ENCODE results near the gene PSMC4.
A peak's percentile ranks its signal among the peaks of the same experiment; 100 is the strongest.

Gene PSMC4

DNA sequence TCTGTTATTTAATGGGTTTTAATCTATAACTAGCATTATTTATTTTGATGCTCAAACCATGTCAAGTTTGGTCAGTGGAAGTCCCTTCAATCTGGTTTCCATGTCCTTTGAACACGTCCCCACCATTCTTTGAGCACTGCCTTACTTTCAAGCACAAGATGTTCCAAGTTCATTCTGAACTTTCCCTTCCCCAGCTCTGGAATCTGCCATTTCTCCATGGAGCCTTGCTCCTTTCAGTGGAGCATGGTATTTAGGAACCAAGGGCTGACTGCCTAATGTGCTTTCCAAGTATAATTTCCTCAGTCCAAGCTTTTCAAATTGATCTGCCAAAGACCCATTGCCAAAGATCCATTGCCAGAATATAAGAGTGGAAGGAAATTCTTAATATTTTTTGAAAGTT lies 24.8 kb downstream of the PSMC4 start:
- no peak for DNase-seq

DNA sequence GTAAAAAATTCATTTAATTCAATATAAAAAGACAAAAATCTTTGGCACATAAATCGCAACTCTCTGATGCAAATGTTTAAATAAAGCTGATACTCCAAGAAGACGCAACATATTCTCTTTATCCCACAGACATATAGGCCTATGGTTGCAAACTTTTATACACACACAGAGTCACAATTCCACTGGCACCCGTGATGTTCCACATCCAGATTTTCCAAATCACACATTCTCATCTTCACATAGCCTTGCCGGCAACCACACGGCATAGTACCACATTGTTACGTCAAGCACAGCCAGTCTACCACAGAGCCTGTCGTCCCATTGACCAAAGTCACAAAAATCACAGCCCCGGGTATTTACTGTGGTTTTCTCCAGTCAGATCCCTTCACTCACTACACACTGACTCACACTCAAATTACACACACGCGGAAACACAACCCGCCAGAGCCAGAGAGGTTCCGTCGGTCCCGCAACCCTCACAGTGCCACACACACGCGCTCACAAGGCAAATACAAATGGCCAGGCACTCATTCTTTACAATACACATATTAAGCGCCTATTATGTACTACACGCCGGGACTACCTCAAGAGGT lies 25.3 kb downstream of the PSMC4 start:
- DNase-seq = no peak

DNA sequence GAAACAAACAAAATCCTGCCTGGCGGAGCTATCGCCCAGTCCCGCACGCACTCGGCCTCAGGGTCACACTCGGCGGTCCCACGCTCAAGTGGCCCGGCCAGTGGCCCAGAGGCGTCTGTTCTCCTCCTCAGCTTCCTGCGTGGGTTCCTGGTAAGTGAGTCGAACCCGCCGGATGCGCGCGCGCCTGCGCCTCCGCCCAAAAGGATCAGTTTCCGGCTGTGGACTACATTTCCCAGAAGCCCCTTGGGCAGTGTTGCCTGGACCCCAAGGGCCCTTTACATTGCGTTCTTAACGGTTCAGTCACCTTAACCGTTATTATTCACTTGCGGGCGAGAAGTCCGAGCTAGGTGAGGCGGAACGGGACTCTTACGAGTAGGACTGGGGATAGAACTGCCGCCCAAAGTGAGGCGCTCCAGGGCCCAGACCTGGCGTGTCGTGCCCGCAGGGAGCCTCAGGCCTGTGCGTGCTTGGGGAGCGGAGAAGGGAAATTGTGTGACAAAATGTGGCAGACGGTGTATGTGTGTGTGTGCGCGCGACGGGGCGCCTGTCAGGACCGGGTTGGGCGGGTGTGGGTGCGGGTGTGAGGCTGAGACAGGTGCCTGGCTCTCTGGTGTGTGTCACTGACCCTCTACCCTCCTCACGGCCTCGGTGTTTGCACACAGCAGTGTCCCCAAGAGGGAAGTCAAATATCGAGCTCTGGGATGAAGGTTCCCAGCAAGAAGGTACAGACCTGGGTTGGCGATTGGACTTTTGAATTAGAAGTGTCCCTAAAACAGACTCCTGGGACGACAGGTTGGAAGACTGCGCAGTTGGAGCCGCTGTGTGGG lies 26.1 kb downstream of the PSMC4 start, which contains the start of gene ZNF546:
Gene ZNF546, plus strand, starts transcription at position 250 of the 827 bp plus-strand sequence. CDS start 1,267 bp downstream, outside the sequence.
- peak; percentile 44 for DNase-seq

DNA sequence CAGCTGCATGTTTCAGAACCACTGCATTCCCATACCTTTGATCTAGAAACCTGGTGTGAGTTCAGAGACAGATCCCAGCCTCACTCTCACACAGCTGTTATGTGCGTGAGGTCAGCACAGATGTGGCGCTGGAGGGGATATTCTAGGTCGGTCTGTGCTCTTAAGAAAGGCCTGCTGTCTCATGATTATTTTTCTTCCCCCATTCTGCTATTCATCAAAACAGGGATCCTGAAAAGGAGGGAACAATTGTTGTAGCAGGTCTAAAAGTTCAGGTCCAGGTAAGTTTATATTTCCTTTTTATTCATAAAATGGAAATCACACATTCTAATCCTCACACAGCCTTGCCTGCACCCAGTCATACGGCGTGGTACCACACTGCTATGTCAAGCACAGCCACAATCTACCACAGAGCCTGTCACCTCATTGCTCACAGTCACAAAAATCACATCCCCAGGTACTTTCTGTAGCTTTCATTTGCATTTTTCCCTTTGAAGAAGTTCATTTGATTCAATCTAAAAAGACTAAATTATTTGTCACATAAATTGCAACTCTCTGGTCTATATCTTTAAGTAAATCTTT lies 26.8 kb downstream of the PSMC4 start:
- no peak for DNase-seq

DNA sequence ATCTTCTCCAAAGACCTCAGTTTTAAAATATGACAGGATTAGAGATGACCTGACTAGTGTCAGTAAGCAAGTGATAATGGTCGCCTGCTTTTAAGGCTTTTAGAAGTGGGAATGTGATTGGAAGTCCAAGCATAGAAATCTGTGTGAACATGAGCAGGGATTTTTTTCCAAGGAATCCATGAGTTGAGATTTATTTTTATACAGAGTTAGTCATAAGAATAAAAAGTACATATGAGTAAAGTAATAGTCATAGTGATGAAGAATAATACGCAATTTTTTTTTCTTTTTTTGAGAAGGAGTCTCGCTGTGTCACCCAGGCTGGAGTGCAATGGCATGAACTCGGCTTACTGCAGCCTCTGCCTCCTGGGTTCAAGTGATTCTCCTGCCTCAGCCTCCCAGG lies 27.5 kb downstream of the PSMC4 start:
- no peak for DNase-seq

DNA sequence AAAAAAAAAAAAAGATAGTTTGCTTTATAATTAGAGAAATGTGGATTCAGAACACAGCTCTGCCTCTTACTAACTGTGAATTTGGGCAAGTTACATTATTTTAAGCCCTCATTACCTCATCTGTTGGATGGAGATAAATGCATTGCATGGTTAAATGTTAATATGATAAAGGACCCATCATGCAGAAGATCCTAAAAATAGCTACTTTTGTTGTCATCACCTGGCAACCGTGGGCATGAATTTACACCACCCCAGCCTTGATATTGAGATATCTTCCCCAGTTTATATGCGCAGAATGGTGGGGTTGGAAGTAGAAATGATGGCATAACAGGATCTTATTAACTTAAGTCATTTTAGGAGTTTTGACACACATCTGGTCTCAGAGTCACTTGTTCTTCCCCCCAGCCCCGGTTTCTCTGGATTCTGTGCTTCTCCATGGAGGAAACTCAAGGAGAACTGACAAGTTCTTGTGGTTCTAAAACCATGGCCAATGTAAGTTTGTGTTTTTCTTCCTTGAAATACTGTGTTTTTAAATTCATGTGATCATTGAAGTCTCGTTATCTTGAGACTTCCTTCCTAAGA lies 34.8 kb downstream of the PSMC4 start:
- DNase-seq = no peak

DNA sequence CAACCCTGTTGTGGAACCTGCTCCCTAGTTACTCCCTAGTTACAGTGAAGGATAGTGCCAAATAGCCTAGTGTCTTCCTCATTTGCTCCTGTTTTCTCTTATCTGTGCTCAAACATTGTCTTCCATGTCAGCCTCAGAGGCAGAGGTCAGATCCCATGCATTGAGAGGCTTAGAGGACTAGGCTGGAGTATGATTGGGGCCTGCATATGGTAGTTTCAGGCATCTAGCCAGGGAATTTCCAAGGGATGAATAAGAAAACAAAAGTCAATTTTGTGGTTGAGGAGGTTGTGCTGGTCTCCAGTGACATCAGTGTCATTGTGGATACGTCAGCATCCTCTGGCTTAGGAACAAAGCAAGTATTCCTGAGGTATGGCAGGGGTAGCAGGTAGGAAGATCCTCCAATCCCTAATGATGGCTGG lies 35.3 kb downstream of the PSMC4 start:
- no peak for DNase-seq

DNA sequence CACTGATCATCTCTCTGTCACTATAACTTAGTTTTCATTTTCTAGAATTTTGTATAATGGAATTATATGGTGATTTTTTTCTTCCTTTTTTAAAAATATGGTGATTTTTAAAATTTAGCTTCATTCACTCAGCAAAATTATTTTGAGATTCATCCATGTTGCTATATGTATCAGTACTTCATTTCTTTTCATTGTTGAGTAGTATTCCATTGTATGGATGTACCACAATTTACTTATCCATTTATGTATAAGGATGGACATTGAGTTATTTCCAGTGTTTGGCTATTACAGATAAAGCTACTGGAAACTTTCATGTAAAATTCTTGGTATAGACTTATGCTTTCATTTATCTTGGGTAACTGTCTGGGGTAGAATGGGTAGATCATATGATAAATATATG lies 38.7 kb downstream of the PSMC4 start:
- no peak for DNase-seq

DNA sequence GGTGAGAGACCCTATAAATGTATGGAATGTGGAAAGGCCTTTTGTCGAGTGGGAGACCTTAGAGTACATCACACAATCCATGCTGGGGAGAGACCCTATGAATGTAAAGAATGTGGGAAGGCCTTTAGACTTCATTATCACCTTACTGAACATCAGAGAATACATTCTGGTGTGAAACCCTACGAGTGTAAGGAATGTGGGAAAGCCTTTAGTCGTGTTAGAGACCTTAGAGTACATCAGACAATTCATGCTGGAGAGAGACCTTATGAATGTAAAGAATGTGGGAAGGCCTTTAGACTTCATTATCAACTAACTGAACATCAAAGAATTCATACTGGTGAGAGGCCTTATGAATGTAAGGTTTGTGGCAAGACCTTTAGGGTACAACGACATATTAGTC lies 43.0 kb downstream of the PSMC4 start:
- no peak for DNase-seq

DNA sequence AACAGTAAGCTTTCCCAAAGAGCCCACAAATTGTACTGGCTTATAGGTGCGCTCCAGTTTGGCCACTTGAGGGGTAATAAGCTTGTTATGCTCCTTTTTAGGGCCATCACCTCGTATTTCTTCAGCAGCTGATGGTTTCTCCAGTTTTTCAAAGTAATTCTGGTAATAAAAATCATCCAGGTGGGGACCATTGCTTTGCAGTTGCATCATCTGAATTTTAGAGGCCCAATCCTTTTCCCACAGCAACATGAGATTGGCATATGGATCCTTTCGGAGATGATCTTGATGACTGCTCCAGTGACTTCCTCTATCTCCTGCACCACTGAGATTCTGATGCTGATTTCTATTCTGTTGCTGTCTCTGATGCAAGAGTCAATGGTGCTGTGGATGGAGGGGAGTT lies 53.0 kb downstream of the PSMC4 start:
- no peak for DNase-seq

DNA sequence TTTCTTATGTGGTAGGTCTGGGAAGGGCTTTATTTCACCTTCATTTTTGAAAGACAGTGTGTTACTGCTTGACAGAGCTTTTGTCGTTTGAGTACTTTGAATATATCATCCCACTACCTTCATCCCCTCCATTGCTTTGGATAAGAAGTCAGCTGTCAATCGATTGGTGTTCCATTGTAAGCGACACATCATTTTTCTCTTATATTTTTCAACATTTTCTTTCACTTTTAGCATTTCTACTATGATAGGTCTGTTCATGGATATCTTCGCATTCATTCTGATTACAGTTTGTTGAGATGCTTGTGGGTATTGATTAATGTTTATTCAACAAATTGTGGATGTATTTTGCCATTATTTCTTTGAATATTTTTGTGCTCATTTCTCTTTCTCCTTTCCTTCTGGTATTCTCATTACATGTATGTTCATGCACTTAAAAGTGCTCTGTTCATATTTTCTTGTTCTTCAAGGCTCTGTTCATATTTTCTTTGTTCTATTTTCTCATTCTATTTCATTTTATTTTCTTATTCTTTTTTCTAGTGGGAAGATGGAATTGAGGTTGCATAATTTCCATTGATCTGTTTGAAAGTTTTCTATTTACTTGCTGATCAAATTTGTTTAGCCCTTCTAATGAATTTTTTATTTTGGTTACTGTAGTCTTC lies 55.1 kb downstream of the PSMC4 start:
- no peak for DNase-seq

DNA sequence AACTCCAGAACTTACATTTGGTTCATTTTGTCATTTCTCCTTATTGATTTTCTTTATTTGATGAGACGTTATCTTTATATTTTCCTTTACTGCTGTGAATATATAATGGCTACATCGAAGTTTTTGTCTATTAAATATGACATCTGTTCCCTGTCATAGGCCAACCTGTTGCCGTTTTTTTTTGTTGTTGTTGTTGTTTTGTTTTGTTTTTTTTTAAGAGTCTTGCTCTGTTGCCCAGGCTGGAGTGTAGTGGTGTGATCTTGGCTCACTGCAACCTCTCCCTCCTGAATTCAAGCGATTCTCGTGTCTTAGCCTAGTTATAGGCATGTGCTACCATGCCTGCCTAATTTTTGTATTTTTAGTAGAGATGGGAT lies 55.6 kb downstream of the PSMC4 start:
- no peak for DNase-seq

Data from GOT3 (cell line).